NCI-H345 (cell line): ENCODE results near the gene ERO1B.

ENCODE experiments used
- DNase-seq: peaks from one replicate; lab custom pipeline; 2025; lab: John Stamatoyannopoulos, UW

Gene ERO1B

GRCh38 chr1:236253918-236254637, 27.7 kb downstream of the ERO1B start:
- no peak for DNase-seq

GRCh38 chr1:236253119-236253518, 28.6 kb downstream of the ERO1B start:
- no peak for DNase-seq

DNA sequence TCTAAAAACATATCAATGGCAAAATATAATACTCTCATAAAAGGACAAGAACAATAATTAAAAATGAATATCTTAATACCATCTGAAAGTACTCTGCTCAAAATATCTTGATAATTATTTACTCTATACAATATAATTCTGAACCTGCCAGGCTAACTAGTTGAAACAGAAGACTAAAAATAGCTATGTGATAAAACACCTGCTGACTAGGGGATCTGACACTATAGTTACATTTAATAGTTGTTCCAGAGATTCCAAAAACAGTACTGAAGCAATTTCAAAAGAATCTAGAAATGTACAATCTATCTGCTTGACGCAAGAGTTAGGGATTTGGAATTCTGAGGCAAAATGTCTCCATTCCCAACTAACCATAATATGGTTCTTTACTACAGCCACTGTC, 30.2 kb downstream of the ERO1B start:
- DNase-seq, result no peak

GRCh38 chr1:236247286-236247685, 34.5 kb downstream of the ERO1B start:
- no peak for DNase-seq

DNA sequence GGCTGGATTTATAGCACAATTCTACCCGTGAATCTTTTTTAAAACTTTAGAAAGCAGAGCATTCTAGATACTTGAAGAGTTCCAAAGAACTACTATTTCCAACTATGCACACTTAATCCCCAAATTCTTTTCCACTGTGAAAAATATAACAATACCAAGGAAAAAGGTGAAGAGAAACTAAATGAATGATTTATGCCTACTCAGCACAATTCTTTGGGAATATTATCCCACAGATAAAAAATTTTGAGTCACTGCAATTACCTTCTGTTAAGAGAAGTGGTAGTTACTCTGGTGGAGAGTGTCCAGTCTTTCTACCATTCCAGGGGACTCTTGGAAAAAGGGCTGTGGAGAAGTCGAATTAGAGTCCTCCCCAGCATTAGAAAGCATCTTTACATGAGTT, 39.2 kb downstream of the ERO1B start:
- no peak for DNase-seq

GRCh38 chr1:236240675-236241074, 41.1 kb downstream of the ERO1B start:
- no peak for DNase-seq

DNA sequence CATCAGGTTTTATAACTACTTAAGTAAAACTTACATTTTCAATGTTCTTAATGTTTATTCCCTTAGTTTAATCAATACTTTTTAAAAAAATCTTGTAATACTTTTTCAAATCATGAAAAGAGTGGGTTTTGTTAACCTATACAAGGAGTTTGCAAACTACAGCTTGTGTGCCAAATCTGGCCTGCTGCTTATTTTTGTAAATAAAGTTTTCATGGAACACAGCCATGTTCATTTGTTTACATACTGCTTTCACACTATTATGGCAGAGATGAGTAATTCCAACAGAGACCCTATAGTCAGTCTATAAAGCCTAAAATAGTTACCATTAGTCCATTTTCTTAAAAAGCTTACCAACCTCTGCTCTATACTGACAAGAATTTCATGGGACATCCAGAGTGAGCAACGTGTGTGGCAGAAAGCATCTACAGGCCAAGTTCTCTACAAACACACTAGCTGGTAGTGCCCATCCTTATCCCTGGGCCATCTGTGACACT, 42.6 kb downstream of the ERO1B start:
- DNase-seq, result no peak

DNA sequence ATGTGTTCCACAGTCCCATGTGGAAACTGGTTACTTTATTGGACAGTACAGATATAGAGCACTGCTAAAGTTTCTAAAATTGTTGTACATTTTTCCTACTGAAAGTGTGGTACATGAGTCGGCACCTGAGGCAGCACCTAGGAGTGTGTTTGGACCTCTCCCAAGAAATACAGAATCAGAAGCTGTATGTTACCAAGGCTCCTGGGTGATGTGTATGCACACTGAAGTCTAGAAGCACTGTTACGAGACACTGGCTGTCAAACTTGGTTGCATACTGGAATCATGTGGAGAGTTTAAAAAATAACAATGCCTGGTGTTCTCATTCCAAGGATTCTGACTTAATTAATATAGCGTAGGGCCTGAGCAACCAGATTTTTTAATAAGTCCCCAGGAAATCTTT, 46.6 kb downstream of the ERO1B start:
- no peak for DNase-seq

- no peak for DNase-seq
Observed at GRCh38 chr1:236228411-236228810, 53.3 kb downstream of the ERO1B start.

- no peak for DNase-seq
Observed at GRCh38 chr1:236222632-236223031, 59.1 kb downstream of the ERO1B start.

DNA sequence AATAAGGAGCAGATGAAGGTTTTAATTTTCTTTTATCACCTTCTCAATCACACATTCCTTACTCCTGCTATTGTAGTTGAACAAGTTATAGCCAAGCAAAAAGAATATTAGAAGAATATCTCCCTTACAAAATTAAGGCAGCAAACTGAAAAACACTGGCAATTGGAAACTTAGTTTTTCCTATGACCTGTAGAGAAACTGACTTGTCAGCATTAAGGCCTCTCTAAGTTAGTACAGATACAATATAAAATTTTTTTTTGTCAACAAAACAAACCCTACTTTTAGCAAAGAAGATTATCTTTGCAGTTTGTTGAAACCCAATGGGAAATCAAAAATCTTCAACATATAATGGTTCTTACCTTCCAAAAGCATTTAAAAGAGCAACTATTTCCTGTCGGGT, 61.3 kb downstream of the ERO1B start:
- DNase-seq, result no peak

DNA sequence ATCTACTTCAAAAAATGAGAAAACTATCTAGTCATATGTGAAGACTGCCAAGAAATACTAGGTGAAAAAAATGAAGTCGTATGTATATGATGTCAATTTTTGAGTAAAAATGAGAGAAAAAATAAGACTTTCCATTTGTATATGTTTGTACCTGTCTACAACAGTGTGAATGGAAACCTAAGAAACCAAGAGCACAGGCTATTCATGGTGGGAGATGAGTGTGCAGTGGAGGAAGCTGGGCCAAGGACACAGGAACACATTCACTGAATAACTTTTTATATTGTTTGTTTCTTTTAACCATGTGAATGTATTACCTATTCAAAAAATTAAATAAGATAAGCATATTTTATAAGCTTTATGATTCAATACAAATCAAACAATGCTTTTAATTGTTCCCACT, 67.0 kb downstream of the ERO1B start:
- no peak for DNase-seq

GRCh38 chr1:236213534-236213933, 68.2 kb downstream of the ERO1B start:
- no peak for DNase-seq

DNA sequence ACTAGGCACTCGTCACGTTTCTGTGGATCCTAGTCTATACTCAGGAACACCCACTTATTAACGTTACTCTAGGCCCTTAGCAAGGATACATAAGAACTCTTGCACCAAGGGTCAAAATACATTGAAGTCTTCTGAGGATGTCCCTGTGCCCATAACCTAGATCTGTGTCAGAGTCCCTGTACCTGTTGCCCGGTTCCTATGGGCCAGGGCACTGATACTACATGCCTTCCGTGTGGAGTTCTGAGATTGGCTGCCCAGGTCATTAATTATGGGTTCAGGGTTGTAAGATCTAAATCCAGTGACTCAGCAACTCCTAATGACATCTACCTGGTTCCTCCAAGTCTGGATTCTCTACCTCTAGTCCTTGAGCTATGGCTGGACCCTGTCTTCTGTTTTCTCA, 69.9 kb downstream of the ERO1B start:
- no peak for DNase-seq

DNA sequence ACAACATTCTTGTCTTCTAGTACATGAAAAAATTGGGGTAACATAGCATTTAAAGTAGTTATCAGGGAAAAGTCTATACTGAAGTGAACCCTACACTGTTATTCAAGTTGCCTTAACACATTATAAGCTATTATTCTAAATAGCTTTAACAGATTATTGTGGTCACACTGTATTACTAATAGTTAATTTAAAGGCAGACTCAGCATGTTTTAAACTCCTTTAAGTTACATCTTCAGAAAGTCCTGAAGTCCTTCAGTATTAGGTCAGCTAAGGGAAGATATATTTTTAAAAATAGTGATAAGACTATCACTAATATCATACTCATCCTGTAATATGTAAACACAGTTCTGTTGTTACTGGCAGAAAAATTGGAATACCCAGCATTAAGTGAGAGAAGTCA, 72.0 kb downstream of the ERO1B start:
- no peak for DNase-seq

- no peak for DNase-seq
Observed at GRCh38 chr1:236209185-236209584, 72.6 kb downstream of the ERO1B start.

- no peak for DNase-seq
Observed at GRCh38 chr1:236207569-236207968, 74.2 kb downstream of the ERO1B start.

GRCh38 chr1:236207121-236207520, 74.6 kb downstream of the ERO1B start:
- no peak for DNase-seq

DNA sequence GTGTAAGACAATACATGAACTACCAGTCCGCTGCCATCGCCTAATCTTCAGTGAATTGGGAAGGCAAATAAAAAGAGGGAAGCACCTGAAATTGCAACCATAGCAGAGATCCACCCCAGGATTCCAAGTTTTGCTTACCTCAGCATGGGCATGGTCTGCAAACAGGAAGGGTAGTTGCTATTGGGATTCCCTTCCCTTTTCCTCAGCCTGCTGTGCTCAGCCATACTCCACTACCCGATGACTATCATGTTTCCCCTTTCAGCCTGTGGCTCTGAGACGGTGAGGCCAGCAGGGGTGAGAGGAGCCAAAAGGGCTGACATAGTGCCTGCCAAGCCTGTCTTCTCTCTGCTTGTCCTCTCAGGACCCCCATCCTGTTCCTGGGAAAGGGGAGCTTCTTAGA, 75.2 kb downstream of the ERO1B start:
- DNase-seq, result no peak

DNA sequence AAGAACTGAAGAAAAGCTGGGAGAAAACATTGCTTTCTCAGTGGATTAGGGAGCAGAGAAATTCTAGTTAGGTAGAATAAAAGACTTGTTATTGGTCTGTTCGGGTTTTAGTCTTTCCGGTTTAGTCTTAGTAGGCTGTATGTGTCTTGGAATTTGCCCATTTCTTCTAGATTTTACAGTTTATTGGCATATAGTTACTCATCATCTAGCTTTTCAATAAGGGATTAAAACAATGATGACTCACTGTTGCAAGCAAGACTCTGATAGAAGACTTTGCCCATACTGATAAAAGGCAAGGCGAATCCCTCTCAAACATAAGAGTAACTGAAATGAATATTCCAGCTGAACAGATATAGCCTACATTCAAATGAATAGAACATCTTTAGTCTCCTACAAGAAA, 77.1 kb downstream of the ERO1B start:
- DNase-seq, result no peak

DNA sequence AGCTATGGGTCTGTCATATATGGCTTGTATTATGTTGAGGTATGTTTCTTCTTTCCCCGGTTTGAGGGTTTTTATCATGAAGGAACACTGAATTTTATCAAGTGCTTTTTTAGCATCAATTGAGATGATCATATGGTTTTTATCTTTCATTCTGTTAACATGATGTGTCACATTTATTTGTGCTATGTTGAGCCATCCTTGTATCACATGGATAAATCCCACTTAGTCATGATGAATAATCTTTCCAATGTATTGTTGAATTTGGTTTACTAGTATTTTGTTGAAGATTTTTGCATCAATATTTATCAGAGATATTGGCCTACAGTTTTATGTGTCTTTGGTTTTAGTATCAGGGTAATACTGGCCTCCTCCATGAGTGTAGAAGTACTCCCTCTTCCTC, 77.7 kb downstream of the ERO1B start:
- no peak for DNase-seq

GRCh38 chr1:236201786-236202185, 80.0 kb downstream of the ERO1B start:
- no peak for DNase-seq

GRCh38 chr1:236200925-236201324, 80.8 kb downstream of the ERO1B start:
- no peak for DNase-seq

- DNase-seq, result no peak
Observed at GRCh38 chr1:236193184-236193583, 88.6 kb downstream of the ERO1B start.
